Upper lobe of left lung (tissue), 6 donors: ENCODE data around the gene GALNT5. TPM values are rescaled to one million over a fixed set of nuclear protein-coding genes. Genes with fewer than 3 reads are reported as not detected.

Experiments
- ATAC-seq, 2 donors: fragments of 200-7000 bp; cut with Tn5 transposase; one replicate each; pipeline ENCODE4 v1.9.1; 2022; ENCODE audit warnings: mild to moderate bottlenecking in 2 of 2, moderate library complexity in 2 of 2; ENCODE audit not compliant: low FRiP score in 2 of 2
- DNase-seq, 2 donors: peaks; one replicate each; pipeline ENCODE4 v3.0.0-alpha.2; 2019 to 2020
- H3K27ac ChIP-seq, 4 donors: fragments of 200-600 bp; sonication (generic); one replicate each; pipeline ENCODE4 v1.5.1; 2016 to 2019
- H3K27me3 ChIP-seq, 4 donors: fragments of 200-600 bp; sonication (generic); one replicate each; pipeline ENCODE4 v1.5.1; 2017 to 2019
- H3K36me3 ChIP-seq, 4 donors: fragments of 200-600 bp; sonication (generic); one replicate each; pipeline ENCODE4 v1.5.1; 2016 to 2019
- H3K4me1 ChIP-seq, 4 donors: fragments of 200-600 bp; sonication (generic); one replicate each; pipeline ENCODE4 v1.5.1; 2018 to 2019
- H3K4me3 ChIP-seq, 4 donors: fragments of 200-600 bp; sonication (generic); one replicate each; pipeline ENCODE4 v1.5.1; 2017 to 2019; ENCODE audit warnings: mild to moderate bottlenecking in 2 of 4, moderate library complexity in 1 of 4
- H3K9me3 ChIP-seq, 4 donors: fragments of 200-600 bp; sonication (generic); one replicate each; pipeline ENCODE4 v1.5.1; 2018 to 2019
- EP300 ChIP-seq, 4 donors: sonication (generic); formaldehyde crosslinking; IDR thresholded peaks; one replicate each; pipeline ENCODE4 v1.5.1; 2017; ENCODE audit warnings: antibody characterized with exemption in 4 of 4, control low read depth in 2 of 4
- POLR2A ChIP-seq, 4 donors: fragments of 450-650 bp; IDR thresholded peaks; one replicate each; pipeline ENCODE4 v1.5.1; 2016 to 2017; ENCODE audit warnings: antibody characterized with exemption in 4 of 4, mild to moderate bottlenecking in 2 of 4
- POLR2AphosphoS5 ChIP-seq, 2 donors: sonication (generic); formaldehyde crosslinking; IDR thresholded peaks; one replicate each; pipeline ENCODE4 v1.5.1; 2017; ENCODE audit warnings: antibody characterized with exemption in 2 of 2
- WGBS, 2 donors: methylation state at CpG; one replicate each; pipeline ENCODE4 v1.1.5; 2017 to 2018; 5-methylcytosine and 5-hydroxymethylcytosine counted together
- total RNA-seq, 6 donors: library from RNA; depleted of rRNA in 4 of 6; stranded (reverse); fragments of >200 nt in 4 of 6; gene quantifications; one replicate each; pipeline versions ENCODE4 v1.1.0 to v1.2.1, GENCODE V29; 2016 to 2021
- TF ChIP-seq, protein P1 (sequence below), 6 experiments: fragments of 450-650 bp in 4 of 6; fragments of 200-600 bp in 2 of 6; sonication (generic) in 2 of 6; IDR thresholded peaks; one replicate each; pipeline ENCODE4 v1.5.1; 2016 to 2019; ENCODE audit warnings: antibody characterized with exemption in 6 of 6
- donor health status: DM: no; HTN: no; CAD: no; lungs with moderate emphysema.
- donor health status: DM: no; HTN: yes; CAD: no; lungs with severe emphysema.

The GALNT5 gene
- total RNA-seq, 6 donors from 2014 or later, result 23.0 to 42.9 (median 24.4) TPM

DNA sequence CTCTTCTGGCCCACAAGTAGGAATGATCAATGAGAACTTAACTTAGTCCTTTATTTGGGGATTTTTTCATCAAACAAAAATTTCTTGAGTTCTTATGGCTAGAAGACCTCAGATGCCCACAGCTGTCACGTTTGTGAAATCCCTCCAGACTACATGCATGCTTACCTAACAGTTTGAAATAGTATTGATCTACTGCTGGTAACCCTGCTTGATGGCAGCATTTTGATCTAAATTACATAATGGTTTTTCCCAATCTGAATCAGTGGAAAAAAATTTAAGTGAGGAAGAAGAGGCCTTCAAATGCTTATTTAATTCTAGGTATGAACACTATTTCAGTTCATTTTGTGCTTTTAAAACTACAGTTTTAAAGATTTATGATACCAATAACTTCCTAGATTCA is 54.2 kb downstream of the GALNT5 start:
- Histone ChIP-seq H3K9me3 (no peaks in the 10 kb centered on the region), H3K27me3 (no peaks in the 10 kb centered on the region), H3K4me1 (no peaks in the 10 kb centered on the region), H3K27ac (no peak overlapping the region), H3K36me3 (no peaks in the 10 kb centered on the region), H3K4me3 (no peak overlapping the region)
- WGBS, 2 donors, result 65 to 77% methylated on average over 1 of the region's 1 CpG
- no peak for TF ChIP-seq EP300 (IDR thresholded peaks at IDR 0.05)
- TF ChIP-seq, protein P1, sequence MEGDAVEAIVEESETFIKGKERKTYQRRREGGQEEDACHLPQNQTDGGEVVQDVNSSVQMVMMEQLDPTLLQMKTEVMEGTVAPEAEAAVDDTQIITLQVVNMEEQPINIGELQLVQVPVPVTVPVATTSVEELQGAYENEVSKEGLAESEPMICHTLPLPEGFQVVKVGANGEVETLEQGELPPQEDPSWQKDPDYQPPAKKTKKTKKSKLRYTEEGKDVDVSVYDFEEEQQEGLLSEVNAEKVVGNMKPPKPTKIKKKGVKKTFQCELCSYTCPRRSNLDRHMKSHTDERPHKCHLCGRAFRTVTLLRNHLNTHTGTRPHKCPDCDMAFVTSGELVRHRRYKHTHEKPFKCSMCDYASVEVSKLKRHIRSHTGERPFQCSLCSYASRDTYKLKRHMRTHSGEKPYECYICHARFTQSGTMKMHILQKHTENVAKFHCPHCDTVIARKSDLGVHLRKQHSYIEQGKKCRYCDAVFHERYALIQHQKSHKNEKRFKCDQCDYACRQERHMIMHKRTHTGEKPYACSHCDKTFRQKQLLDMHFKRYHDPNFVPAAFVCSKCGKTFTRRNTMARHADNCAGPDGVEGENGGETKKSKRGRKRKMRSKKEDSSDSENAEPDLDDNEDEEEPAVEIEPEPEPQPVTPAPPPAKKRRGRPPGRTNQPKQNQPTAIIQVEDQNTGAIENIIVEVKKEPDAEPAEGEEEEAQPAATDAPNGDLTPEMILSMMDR (IDR thresholded peaks at IDR 0.05), result no peak
- TF ChIP-seq POLR2AphosphoS5 (IDR thresholded peaks at IDR 0.05), result no peak
- TF ChIP-seq POLR2A (IDR thresholded peaks at IDR 0.05), result no peak
- DNase-seq, result no peak
- ATAC-seq, result no peak

DNA sequence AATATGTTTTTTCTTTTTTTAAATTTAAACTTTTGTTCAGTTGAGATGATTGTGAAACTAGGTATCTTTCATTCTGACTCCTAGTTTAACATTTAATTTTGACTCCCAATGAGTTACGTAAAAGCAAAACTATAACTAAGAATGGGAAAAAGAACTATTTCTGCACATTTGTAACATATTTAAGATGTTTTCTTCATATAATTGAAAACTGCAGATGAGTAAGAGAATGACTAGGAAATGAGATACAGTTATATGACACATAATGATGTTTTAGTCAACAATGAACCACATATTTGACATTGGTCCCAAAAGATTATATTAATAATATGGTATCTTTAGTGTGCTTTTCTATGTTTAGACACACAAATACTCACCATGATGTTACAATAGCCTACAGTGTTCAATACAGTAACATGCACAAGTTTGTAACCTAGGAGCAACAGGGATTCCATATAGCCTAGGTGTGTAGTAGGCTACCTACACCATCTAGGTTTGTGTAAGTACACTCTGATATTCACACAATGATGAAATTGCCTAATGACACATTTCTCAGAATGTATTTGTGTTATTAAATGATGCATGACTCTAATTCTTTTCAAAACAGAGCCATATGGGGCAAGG is 55.5 kb downstream of the GALNT5 start:
- no peak for ATAC-seq
- WGBS, 2 donors, result 88 to 94% methylated on average over 1 of the region's 1 CpG
- Histone ChIP-seq H3K27ac (no peak overlapping the region), H3K4me1 (no peaks in the 10 kb centered on the region), H3K4me3 (no peak overlapping the region), H3K27me3 (no peaks in the 10 kb centered on the region), H3K36me3 (no peaks in the 10 kb centered on the region), H3K9me3 (no peaks in the 10 kb centered on the region)
- TF ChIP-seq, protein P1 (IDR thresholded peaks at IDR 0.05), result no peak
- TF ChIP-seq EP300 (IDR thresholded peaks at IDR 0.05) (no peak), POLR2AphosphoS5 (IDR thresholded peaks at IDR 0.05) (no peak), POLR2A (IDR thresholded peaks at IDR 0.05) (no peak)
- no peak for DNase-seq

DNA sequence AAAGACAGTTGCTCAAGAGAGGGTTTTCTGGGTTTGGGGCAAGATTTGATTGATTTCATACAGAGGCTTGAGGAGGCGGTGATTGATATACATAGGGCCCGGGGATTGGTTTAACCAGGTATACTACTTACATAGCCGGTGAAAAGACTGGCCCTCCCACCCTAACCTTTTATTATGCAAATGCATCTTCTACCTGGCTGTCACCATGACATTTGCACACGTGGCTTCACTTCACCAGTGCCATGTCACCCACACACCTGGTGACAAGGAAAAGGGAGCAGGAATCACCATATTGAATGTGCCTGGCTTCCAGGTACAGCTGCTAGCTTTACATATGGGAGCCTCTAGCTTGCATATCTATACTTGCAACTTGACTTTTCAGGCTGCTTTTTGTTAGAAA is 58.4 kb downstream of the GALNT5 start:
- WGBS, 2 donors, result 81 to 83% methylated on average over 4 of the region's 4 CpGs
- DNase-seq (no peak), ATAC-seq (no peak)
- TF ChIP-seq EP300 (IDR thresholded peaks at IDR 0.05) (no peak), POLR2A (IDR thresholded peaks at IDR 0.05) (no peak), POLR2AphosphoS5 (IDR thresholded peaks at IDR 0.05) (no peak)
- TF ChIP-seq, protein P1 (IDR thresholded peaks at IDR 0.05), result no peak
- Histone ChIP-seq H3K27ac (no peak overlapping the region), H3K4me3 (no peak overlapping the region), H3K4me1 (no peaks in the 10 kb centered on the region), H3K27me3 (no peaks in the 10 kb centered on the region), H3K36me3 (no peaks in the 10 kb centered on the region), H3K9me3 (no peaks in the 10 kb centered on the region)

DNA sequence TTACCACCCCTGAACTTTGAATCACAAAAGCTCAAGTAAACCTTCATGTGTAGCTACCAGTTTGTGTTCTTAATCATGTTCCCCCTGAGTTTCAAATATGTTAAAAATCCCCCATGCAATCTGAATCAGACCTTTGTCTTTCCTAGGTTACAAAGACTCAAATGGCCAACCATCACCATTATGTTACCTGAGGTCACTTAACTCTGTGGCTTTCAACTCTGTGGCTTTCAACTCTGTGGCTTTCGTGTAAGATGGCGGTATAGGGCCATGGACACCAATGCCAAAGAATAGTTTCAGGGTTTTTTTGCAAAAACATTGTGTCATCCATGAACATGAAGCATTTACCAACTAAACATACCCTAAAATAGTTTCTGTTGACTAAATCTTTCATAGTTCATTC is 61.4 kb downstream of the GALNT5 start:
- H3K9me3 ChIP-seq, result no peaks in the 10 kb centered on the region
- H3K27me3 ChIP-seq, result no peaks in the 10 kb centered on the region
- no peaks in the 10 kb centered on the region for H3K4me1 ChIP-seq
- H3K27ac ChIP-seq, result no peak overlapping the region
- H3K36me3 ChIP-seq, result no peaks in the 10 kb centered on the region
- DNase-seq (no peak), ATAC-seq (no peak)
- TF ChIP-seq POLR2A (IDR thresholded peaks at IDR 0.05) (no peak), POLR2AphosphoS5 (IDR thresholded peaks at IDR 0.05) (no peak), EP300 (IDR thresholded peaks at IDR 0.05) (no peak)
- TF ChIP-seq, protein P1 (IDR thresholded peaks at IDR 0.05), result no peak
- H3K4me3 ChIP-seq, result no peak overlapping the region
- 94 to 98% methylated on average over 2 of the region's 2 CpGs for WGBS, 2 donors

DNA sequence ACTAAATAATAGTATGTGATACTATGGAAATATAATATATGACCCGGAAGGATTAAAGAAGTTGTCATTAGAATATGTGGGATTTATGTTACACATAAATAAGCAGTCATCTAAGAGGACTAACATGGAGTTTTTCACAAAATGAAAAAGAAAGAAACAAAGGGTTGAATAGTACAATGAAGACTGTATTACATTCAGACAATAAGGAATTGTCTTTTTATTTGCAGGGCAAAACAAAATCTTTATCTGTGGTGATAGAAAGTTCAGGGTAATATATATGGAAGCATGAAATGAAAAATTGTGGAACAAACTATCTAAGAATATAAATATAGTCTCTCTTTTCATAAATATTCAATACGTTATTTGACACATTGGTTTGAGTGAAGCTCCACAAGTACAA is 62.3 kb downstream of the GALNT5 start:
- H3K9me3 ChIP-seq, result no peaks in the 10 kb centered on the region
- H3K27ac ChIP-seq, result no peak overlapping the region
- H3K36me3 ChIP-seq, result no peaks in the 10 kb centered on the region
- no peak for DNase-seq
- no peaks in the 10 kb centered on the region for H3K4me1 ChIP-seq
- 91% methylated on average over 2 of the region's 2 CpGs for WGBS, 2 donors
- H3K27me3 ChIP-seq, result no peaks in the 10 kb centered on the region
- TF ChIP-seq, protein P1 (IDR thresholded peaks at IDR 0.05), result no peak
- TF ChIP-seq POLR2A (IDR thresholded peaks at IDR 0.05) (no peak), EP300 (IDR thresholded peaks at IDR 0.05) (no peak), POLR2AphosphoS5 (IDR thresholded peaks at IDR 0.05) (no peak)
- ATAC-seq, result no peak
- no peak overlapping the region for H3K4me3 ChIP-seq
